Measurements from ENCODE around the gene OR6Y1.

The OR6Y1 gene

GRCh38 chr1:158496374-158496773, 57.8 kb downstream of the OR6Y1 start:
- DNase-seq, result peak; percentile 5

- DNase-seq, result no peak
These were observed 59.4 kb downstream of the OR6Y1 start for GRCh38 chr1:158494796-158495195.
